Lung (tissue), 12 donors: Measurements from ENCODE around the gene LRSAM1. TPM values are rescaled to one million over a fixed set of nuclear protein-coding genes. Genes with fewer than 3 reads are reported as not detected.

Experiments used
- ATAC-seq: fragments of 200-7000 bp; cut with Tn5 transposase; one replicate; pipeline ENCODE4 v1.9.1; 2020; ENCODE audit warnings: moderate number of reproducible peaks; ENCODE audit not compliant: insufficient read depth, low FRiP score
- DNase-seq, 3 donors: peaks; one replicate each; pipeline ENCODE4 v3.0.0-alpha.2; 2013 to 2017
- H3K27ac ChIP-seq, 2 donors: one replicate each; pipeline ENCODE4 v1.5.1; 2013; ENCODE audit warnings: mild to moderate bottlenecking in 2 of 2, moderate library complexity in 2 of 2, control low read depth in 1 of 2, inconsistent platforms in 1 of 2, low read depth in 1 of 2, low read length in 1 of 2
- H3K27me3 ChIP-seq, 3 donors: one replicate each; pipeline ENCODE4 v1.5.1; 2013; ENCODE audit warnings: low read length in 2 of 3; ENCODE audit not compliant: control insufficient read depth in 3 of 3, insufficient read depth in 3 of 3
- H3K36me3 ChIP-seq, 4 donors: one replicate each; pipeline ENCODE4 v1.5.1; 2013; ENCODE audit warnings: low read length in 4 of 4, mild to moderate bottlenecking in 1 of 4, moderate library complexity in 1 of 4; ENCODE audit not compliant: control insufficient read depth in 4 of 4, insufficient read depth in 4 of 4
- H3K4me1 ChIP-seq, 5 donors: one replicate each; pipeline ENCODE4 v1.5.1; 2013; ENCODE audit warnings: low read length in 5 of 5, mild to moderate bottlenecking in 2 of 5, moderate library complexity in 1 of 5; ENCODE audit not compliant: control insufficient read depth in 5 of 5, insufficient read depth in 5 of 5
- H3K4me3 ChIP-seq: one replicate; pipeline ENCODE4 v1.5.1; 2013; ENCODE audit warnings: mild to moderate bottlenecking, control low read depth, moderate library complexity
- H3K9ac ChIP-seq, 2 donors: one replicate each; pipeline ENCODE4 v1.5.1; 2013; ENCODE audit warnings: low read length in 2 of 2, control low read depth in 1 of 2; ENCODE audit not compliant: insufficient read depth in 1 of 2
- H3K9me3 ChIP-seq, 4 donors: one replicate each; pipeline ENCODE4 v1.5.1; 2013; ENCODE audit warnings: low read length in 3 of 4, mild to moderate bottlenecking in 1 of 4, moderate library complexity in 1 of 4; ENCODE audit not compliant: control insufficient read depth in 4 of 4, insufficient read depth in 3 of 4
- CTCF ChIP-seq: IDR thresholded peaks from 2 replicates; pipeline ENCODE4 v1.5.1; 2012; ENCODE audit warnings: mild to moderate bottlenecking; ENCODE audit errors: control extremely low read depth, extremely low read depth
- WGBS, 2 donors: extraction: QIAGEN DNeasy Blood & Tissue Kit; methylation state at CpG; one replicate each; pipeline ENCODE4 v1.1.7; 2013; 5-methylcytosine and 5-hydroxymethylcytosine counted together
- polyA plus RNA-seq, 2 donors: library from polyadenylated mRNA; stranded (reverse); fragments of 200-250 nt; gene quantifications; one replicate each; pipeline ENCODE4 v1.2.1, GENCODE V29; 2013
- total RNA-seq, 2 donors: library from RNA; depleted of rRNA in 1 of 2; stranded (reverse); fragments of >200 nt in 1 of 2; gene quantifications; one replicate each; pipeline ENCODE4 v1.2.1, GENCODE V29; 2014 to 2021
- donor health status: control.
- donor health status: control.
- donor health status: Bipolar disorder and iron deficiency.
- donor health status: healthy.
- donor health status: DM: yes; HTN: yes; CAD: no.

The LRSAM1 gene
- total and polyA plus RNA-seq, 4 donors = 13.5 to 24.5 (median 18.0) TPM

GRCh38 chr9:127467621-127468020, 16.3 kb downstream of the LRSAM1 start:
- no peak overlapping the region for H3K4me3 ChIP-seq
- peaks cover 0 to under 1% (median 0%) of the 10 kb centered on the region in 4 donors for H3K9me3 ChIP-seq
- H3K27ac ChIP-seq = no peak overlapping the region
- peaks cover 0 to 29% (median 6%) of the 10 kb centered on the region in 4 donors for H3K36me3 ChIP-seq
- no peaks in the 10 kb centered on the region for H3K27me3 ChIP-seq
- H3K4me1 ChIP-seq = no peaks in the 10 kb centered on the region
- DNase-seq = no peak
- no peak overlapping the region for H3K9ac ChIP-seq
- no peak for TF ChIP-seq CTCF
- no peak for ATAC-seq
- 93 to 99% methylated on average over 14 of the region's 14 CpGs for WGBS, 2 donors

GRCh38 chr9:127470662-127471061, 19.4 kb downstream of the LRSAM1 start:
- no peak overlapping the region for H3K4me3 ChIP-seq
- no peak for DNase-seq

GRCh38 chr9:127473501-127473900, 22.2 kb downstream of the LRSAM1 start:
- ATAC-seq (no peak), DNase-seq (no peak)

More at GRCh38 chr9:127470662-127471061, 19.4 kb downstream of the LRSAM1 start:
- Histone ChIP-seq H3K9me3 (peaks cover 0 to 2% (median 0%) of the 10 kb centered on the region in 4 donors), H3K27me3 (no peaks in the 10 kb centered on the region), H3K9ac (no peak overlapping the region), H3K36me3 (peaks cover 0 to 25% (median 6%) of the 10 kb centered on the region in 4 donors), H3K4me1 (no peaks in the 10 kb centered on the region), H3K27ac (no peak overlapping the region)
- TF ChIP-seq CTCF = no peak
- 95 to 98% methylated on average over 3 of the region's 3 CpGs for WGBS, 2 donors
- no peak for ATAC-seq

More at GRCh38 chr9:127473501-127473900, 22.2 kb downstream of the LRSAM1 start:
- Histone ChIP-seq H3K27me3 (no peaks in the 10 kb centered on the region), H3K4me3 (no peak overlapping the region), H3K9me3 (peaks cover 0 to 2% (median 0%) of the 10 kb centered on the region in 4 donors), H3K27ac (no peak overlapping the region), H3K9ac (no peak overlapping the region), H3K36me3 (peaks cover 2 to 17% (median 9%) of the 10 kb centered on the region in 4 donors), H3K4me1 (no peaks in the 10 kb centered on the region)
- no peak for TF ChIP-seq CTCF
- 96 to 97% methylated on average over 10 of the region's 10 CpGs for WGBS, 2 donors
